GM08714 (cell line): ENCODE data around the gene CAPZB.

Experiments used
- H3K4me3 ChIP-seq: fragments of 200-500 bp; sonication (Bioruptor generic); 2 replicates; pipeline ENCODE4 v1.5.1; 2014; ENCODE audit warnings: mild to moderate bottlenecking, low read length, inconsistent platforms
- ZNF274 ChIP-seq: IDR thresholded peaks from 2 replicates; pipeline ENCODE4 v1.6.1; 2012; ENCODE audit warnings: mild to moderate bottlenecking, low read depth, low read length

CAPZB gene

GRCh38 chr1:19438516-19439195 is 46.7 kb downstream of the CAPZB start:
- TF ChIP-seq ZNF274: no peak
- H3K4me3 ChIP-seq: no peak overlapping the region

GRCh38 chr1:19437891-19438294 is 47.4 kb downstream of the CAPZB start:
- no peak overlapping the region for H3K4me3 ChIP-seq
- no peak for TF ChIP-seq ZNF274

- no peak for TF ChIP-seq ZNF274
- H3K4me3 ChIP-seq: no peak overlapping the region
Observed at GRCh38 chr1:19436716-19437476, 48.4 kb downstream of the CAPZB start.

- TF ChIP-seq ZNF274: no peak
- no peak overlapping the region for H3K4me3 ChIP-seq
Observed at GRCh38 chr1:19435851-19436455, 49.4 kb downstream of the CAPZB start.

- no peak overlapping the region for H3K4me3 ChIP-seq
- TF ChIP-seq ZNF274: no peak
Observed at GRCh38 chr1:19435181-19435580, 50.2 kb downstream of the CAPZB start.

- no peak overlapping the region for H3K4me3 ChIP-seq
- no peak for TF ChIP-seq ZNF274
Observed at GRCh38 chr1:19433719-19433998, 51.7 kb downstream of the CAPZB start.

GRCh38 chr1:19432943-19433718 is 52.2 kb downstream of the CAPZB start:
- no peak overlapping the region for H3K4me3 ChIP-seq
- no peak for TF ChIP-seq ZNF274

- TF ChIP-seq ZNF274: no peak
- no peak overlapping the region for H3K4me3 ChIP-seq
Observed at GRCh38 chr1:19430121-19431068, 54.9 kb downstream of the CAPZB start.

GRCh38 chr1:19429611-19430010 is 55.7 kb downstream of the CAPZB start:
- H3K4me3 ChIP-seq: no peak overlapping the region
- TF ChIP-seq ZNF274: no peak

- no peak overlapping the region for H3K4me3 ChIP-seq
- TF ChIP-seq ZNF274: no peak
Observed at GRCh38 chr1:19427087-19427781, 58.1 kb downstream of the CAPZB start.

- no peak for TF ChIP-seq ZNF274
- H3K4me3 ChIP-seq: no peak overlapping the region
Observed at GRCh38 chr1:19426294-19427086, 58.8 kb downstream of the CAPZB start.

- no peak overlapping the region for H3K4me3 ChIP-seq
- no peak for TF ChIP-seq ZNF274
Observed at GRCh38 chr1:19425646-19426239, 59.6 kb downstream of the CAPZB start.
